Astrocyte of the cerebellum (primary cell): ENCODE measurements around the gene CENATAC.

ENCODE experiments used
- DNase-seq: peaks from one replicate; pipeline ENCODE4 v3.0.0-alpha.2; 2011; ENCODE audit warnings: low read depth
- H3K4me3 ChIP-seq: 2 replicates; pipeline ENCODE4 v1.5.1; 2011; ENCODE audit warnings: mild to moderate bottlenecking, low read depth, low read length, moderate library complexity
- in situ Hi-C: cut with HindIII; loops from 2 replicates; pipeline ENCODE4 v1.10.0; 2017; ENCODE audit warnings: low sequenced_read_pairs
- TF ChIP-seq, protein P1 (sequence below): IDR thresholded peaks from 2 replicates; pipeline ENCODE4 v1.5.1; 2012; ENCODE audit warnings: low read length, low read depth, moderate library complexity, mild to moderate bottlenecking; ENCODE audit errors: missing control alignments

CENATAC gene

DNA sequence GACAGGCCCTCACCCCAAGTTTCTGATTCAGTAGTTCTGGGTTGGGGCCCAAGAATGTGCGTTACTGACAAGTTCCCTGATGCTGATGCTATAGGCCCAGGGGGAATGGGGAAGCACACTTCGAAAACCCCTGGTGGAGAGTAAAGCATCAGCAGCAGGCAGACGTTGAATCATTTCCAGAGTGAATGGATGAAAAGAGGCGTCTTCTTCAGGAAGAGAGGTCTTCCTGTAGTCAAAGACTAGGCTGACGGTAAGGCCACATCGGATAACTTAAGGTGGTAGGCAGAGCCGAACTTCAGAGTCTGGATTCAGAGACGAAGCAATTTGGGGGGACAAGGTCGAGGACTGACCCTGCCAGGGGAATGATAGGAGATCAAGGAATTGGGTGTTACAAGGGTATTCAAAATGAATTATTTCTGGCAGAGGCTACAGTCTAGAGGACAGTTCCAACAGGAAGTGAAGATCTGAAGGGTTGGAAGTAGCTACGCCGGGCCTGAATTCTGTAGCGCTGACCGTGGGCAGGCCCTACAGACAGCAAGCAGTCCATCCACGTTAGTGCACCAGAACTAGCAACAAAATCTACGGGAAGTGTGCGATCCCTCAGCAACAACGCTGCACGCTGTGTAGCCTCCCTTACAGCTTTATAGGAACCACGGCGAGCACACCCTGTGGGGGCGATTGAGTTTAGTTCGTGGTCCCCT is 862 bp upstream of the CENATAC start:
- peak overlapping the region; percentile 66 for H3K4me3 ChIP-seq
- in situ Hi-C loops: no loop called here
- DNase-seq: no peak
- TF ChIP-seq, protein P1, sequence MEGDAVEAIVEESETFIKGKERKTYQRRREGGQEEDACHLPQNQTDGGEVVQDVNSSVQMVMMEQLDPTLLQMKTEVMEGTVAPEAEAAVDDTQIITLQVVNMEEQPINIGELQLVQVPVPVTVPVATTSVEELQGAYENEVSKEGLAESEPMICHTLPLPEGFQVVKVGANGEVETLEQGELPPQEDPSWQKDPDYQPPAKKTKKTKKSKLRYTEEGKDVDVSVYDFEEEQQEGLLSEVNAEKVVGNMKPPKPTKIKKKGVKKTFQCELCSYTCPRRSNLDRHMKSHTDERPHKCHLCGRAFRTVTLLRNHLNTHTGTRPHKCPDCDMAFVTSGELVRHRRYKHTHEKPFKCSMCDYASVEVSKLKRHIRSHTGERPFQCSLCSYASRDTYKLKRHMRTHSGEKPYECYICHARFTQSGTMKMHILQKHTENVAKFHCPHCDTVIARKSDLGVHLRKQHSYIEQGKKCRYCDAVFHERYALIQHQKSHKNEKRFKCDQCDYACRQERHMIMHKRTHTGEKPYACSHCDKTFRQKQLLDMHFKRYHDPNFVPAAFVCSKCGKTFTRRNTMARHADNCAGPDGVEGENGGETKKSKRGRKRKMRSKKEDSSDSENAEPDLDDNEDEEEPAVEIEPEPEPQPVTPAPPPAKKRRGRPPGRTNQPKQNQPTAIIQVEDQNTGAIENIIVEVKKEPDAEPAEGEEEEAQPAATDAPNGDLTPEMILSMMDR: peak; percentile 27

DNA sequence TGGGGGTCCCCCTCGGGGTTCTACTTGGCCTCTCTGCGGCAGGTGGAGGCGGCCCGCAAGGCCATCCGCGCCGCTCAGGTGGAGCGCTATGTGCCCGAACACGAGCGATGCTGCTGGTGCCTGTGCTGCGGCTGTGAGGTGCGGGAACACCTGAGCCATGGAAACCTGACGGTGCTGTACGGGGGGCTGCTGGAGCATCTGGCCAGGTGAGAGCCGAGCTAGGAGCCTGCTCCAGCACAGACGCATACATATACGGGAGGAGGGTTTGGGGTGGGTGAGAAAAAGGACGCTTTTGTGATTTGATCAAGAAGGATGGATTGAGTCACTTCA is 415 bp downstream of the CENATAC start:
- TF ChIP-seq, protein P1: no peak
- H3K4me3 ChIP-seq: peak overlapping the region; percentile 66
- in situ Hi-C loops: no loop called here
- DNase-seq: no peak

DNA sequence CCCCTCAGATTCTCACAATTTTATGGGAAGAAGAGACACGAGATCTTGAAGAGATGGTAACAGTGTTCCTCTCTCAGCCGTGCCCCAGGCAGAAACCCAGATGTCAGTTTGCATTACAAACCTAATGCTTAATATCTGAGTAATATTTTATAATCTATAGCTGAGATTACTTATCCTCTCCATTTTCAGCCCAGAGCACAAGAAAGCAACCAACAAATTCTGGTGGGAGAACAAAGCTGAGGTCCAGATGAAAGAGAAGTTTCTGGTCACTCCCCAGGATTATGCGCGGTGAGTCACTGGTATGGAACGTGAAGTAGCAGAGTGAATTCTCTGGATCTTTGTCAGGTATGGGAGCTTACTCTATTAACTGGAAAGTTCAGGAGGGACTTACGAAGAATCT is 884 bp downstream of the CENATAC start:
- TF ChIP-seq, protein P1: no peak
- in situ Hi-C loops: no loop called here
- peak; percentile 81 for DNase-seq
- peak overlapping the region; percentile 66 for H3K4me3 ChIP-seq

DNA sequence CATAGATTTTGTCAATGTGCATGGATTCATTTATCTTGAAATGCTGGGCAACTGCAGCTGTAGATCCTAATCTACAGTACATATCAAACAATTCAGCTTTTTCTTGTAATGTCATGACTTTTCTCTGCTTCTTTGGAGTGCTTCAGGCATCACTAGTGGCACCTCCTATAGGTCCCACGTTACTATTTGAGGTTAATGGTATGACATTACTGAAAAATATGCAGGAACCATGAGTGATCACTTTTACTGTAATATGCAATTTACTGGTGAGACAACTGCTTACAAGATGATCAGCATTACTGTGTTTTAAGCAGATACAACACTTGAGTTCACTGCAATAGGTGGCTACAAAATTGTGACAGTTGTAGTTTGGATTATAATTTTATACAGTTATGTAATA is 3.0 kb downstream of the CENATAC start:
- no peak overlapping the region for H3K4me3 ChIP-seq
- DNase-seq: no peak
- in situ Hi-C loops: no loop called here
- TF ChIP-seq, protein P1: no peak

DNA sequence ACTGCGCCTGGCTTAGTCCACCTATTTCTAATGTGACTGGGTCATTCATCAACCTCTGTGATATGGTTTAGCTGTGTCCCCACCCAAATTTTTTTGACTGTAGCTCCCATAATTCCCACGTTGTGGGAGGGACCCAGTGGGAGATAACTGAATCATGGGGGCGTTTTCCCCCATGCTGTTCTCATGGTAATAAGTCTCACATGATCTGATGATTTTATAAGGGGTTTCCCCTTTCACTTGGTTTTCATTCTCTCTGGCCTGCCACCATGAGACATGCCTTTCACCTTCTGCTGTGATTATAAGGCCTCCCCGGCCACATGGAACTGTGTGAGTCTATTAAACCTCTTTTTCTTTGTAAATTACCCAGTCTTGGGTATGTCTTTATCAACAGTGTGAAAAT is 8.7 kb downstream of the CENATAC start:
- H3K4me3 ChIP-seq: no peak overlapping the region
- DNase-seq: no peak
- TF ChIP-seq, protein P1: no peak
- in situ Hi-C loops: no loop called here

DNA sequence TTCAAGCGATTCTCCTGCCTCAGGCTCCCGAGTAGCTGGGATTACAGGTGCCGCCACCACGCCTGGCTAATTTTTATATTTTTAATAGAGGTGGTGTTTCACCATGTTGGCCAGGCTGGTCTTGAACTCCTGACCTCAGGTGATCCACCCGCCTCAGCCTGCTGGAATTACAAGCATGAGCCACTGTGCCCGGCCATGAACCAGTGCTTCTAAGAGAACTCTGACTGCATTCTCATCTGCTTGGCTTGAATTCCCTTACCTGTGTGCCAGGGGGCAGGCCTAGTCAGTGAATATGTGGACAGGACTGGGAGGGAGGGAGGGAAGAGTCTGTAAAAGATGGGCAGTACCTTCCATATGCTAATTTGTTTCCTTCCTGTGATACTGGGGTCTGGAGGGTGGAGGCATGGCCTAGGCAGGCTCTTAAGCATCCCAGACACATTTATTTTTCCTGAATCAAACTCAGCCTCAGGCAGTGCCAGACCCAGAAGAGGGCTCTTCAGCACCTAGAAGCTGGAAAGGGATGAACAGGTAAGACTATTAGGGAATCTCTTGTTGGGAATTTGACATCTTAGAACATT is 13.6 kb downstream of the CENATAC start:
- in situ Hi-C loops: no loop called here
- H3K4me3 ChIP-seq: no peak overlapping the region
- TF ChIP-seq, protein P1: no peak
- DNase-seq: no peak
